Transverse colon (tissue), 4 donors: ENCODE data around the gene ZDHHC16. TPM values are rescaled to one million over a fixed set of nuclear protein-coding genes. Genes with fewer than 3 reads are reported as not detected.

Source experiments
- DNase-seq: peaks from one replicate; pipeline ENCODE4 v3.0.0-alpha.2; 2019
- H3K27ac ChIP-seq, 4 donors: fragments of 200-600 bp; sonication (generic); 2 replicates each; pipeline ENCODE4 v1.5.1; 2016 to 2018; ENCODE audit warnings: inconsistent platforms in 4 of 4
- H3K27me3 ChIP-seq: fragments of 200-600 bp; sonication (generic); 2 replicates; pipeline ENCODE4 v1.5.1; 2017; ENCODE audit warnings: inconsistent platforms
- H3K36me3 ChIP-seq, 4 donors: fragments of 200-600 bp; sonication (generic); 2 replicates each; pipeline ENCODE4 v1.5.1; 2017 to 2019; ENCODE audit warnings: inconsistent platforms in 4 of 4
- H3K4me1 ChIP-seq, 4 donors: fragments of 200-600 bp; sonication (generic); 2 replicates each; pipeline ENCODE4 v1.5.1; 2017 to 2020; ENCODE audit warnings: inconsistent platforms in 4 of 4
- H3K4me3 ChIP-seq, 4 donors: fragments of 200-600 bp; sonication (generic); 1 replicate in 1 of 4; 2 replicates in 3 of 4; pipeline versions ENCODE4 v1.5.1 to v1.6.1; 2017 to 2019; ENCODE audit warnings: inconsistent platforms in 4 of 4
- H3K9me3 ChIP-seq, 2 donors: fragments of 200-600 bp; sonication (generic); 2 replicates each; pipeline ENCODE4 v1.5.1; 2017 to 2019; ENCODE audit warnings: inconsistent platforms in 2 of 2
- CTCF ChIP-seq, 5 experiments: fragments of 200-600 bp in 3 of 5; fragments of 450-650 bp in 2 of 5; sonication (generic) in 3 of 5; IDR thresholded peaks; 1 replicate in 2 of 5; 2 replicates in 3 of 5; pipeline ENCODE4 v1.5.1; 2016 to 2017; ENCODE audit warnings: antibody characterized with exemption in 5 of 5, inconsistent platforms in 3 of 5, mild to moderate bottlenecking in 2 of 5, moderate library complexity in 1 of 5
- EP300 ChIP-seq: sonication (generic); formaldehyde crosslinking; IDR thresholded peaks from one replicate; pipeline ENCODE4 v1.6.1; 2017; ENCODE audit warnings: antibody characterized with exemption, low read depth
- POLR2A ChIP-seq: fragments of 450-650 bp; IDR thresholded peaks from one replicate; pipeline ENCODE4 v1.6.1; 2016; ENCODE audit warnings: antibody characterized with exemption, mild to moderate bottlenecking, moderate library complexity
- POLR2AphosphoS5 ChIP-seq, 3 donors: sonication (generic); formaldehyde crosslinking; IDR thresholded peaks; one replicate each; pipeline ENCODE4 v1.6.1; 2016; ENCODE audit warnings: antibody characterized with exemption in 3 of 3
- WGBS, 2 donors: methylation state at CpG; one replicate each; pipeline ENCODE4 v1.1.5; 2018; ENCODE audit warnings: low coverage in 1 of 2; 5-methylcytosine and 5-hydroxymethylcytosine counted together
- in situ Hi-C, 4 donors: fragments of 200-750 bp; cut with MboI; loops; one replicate each; pipeline versions ENCODE4 v1.15.0 to v1.15.1; 2017; ENCODE audit warnings: low sequenced_read_pairs in 3 of 4, low pct_ligation_motif_present in 1 of 4, low pct_unique_long_range_greater_than_20kb in 1 of 4
- intact Hi-C: fragments of 100-400 bp; cut with DNase I; formaldehyde crosslinking; loops from one replicate; pipeline ENCODE4 v1.15.1; 2023; ENCODE audit warnings: low total_unique reads
- total RNA-seq, 4 donors: library from RNA; depleted of rRNA; stranded (reverse); fragments of >200 nt; gene quantifications; one replicate each; pipeline ENCODE4 v1.1.0, GENCODE V29; 2016

The ZDHHC16 gene
- total RNA-seq, 4 donors from 2014 or later, result 10.8 to 36.2 (median 32.7) TPM

GRCh38 chr10:97462309-97462708 is 16.3 kb downstream of the ZDHHC16 start:
- Histone ChIP-seq H3K4me3 (no peak overlapping the region), H3K36me3 (peaks cover 2 to 76% (median 43%) of the 10 kb centered on the region in 4 donors), H3K27ac (no peak overlapping the region), H3K4me1 (peaks cover 0 to 7% (median 0%) of the 10 kb centered on the region in 4 donors), H3K9me3 (no peaks in the 10 kb centered on the region), H3K27me3 (no peaks in the 10 kb centered on the region)
- WGBS, 2 donors, result 75 to 93% methylated on average over 1 to 2 of the region's 2 CpGs
- intact Hi-C loops (loop anchor here (5.0 kb wide), 1 partner anchor 90 kb away; no protein-coding TSS in a partner anchor), in situ Hi-C loops (loop anchor here in 2 of 4 donors (10.0 kb wide), 1 partner anchor 92 kb away; no protein-coding TSS in a partner anchor)
- DNase-seq, result no peak
- TF ChIP-seq POLR2AphosphoS5 (IDR thresholded peaks at IDR 0.05) (no peak), CTCF (IDR thresholded peaks at IDR 0.05) (no peak), EP300 (no peak), POLR2A (no peak)

- H3K36me3 ChIP-seq, result peaks cover 2 to 77% (median 39%) of the 10 kb centered on the region in 4 donors
- H3K9me3 ChIP-seq, result no peaks in the 10 kb centered on the region
- 40 to 76% methylated on average over 1 to 4 of the region's 4 CpGs for WGBS, 2 donors
- H3K4me1 ChIP-seq, result peaks cover 0 to 7% (median 0%) of the 10 kb centered on the region in 4 donors
- no peak overlapping the region for H3K4me3 ChIP-seq
- intact Hi-C loops (loop anchor here (5.0 kb wide), 1 partner anchor 89 kb away; no protein-coding TSS in a partner anchor), in situ Hi-C loops (loop anchor here in 2 of 4 donors (10.0 kb wide), 1 partner anchor 91 kb away; no protein-coding TSS in a partner anchor)
- H3K27ac ChIP-seq, result peak overlapping the region in 3 of 4 donors; percentile 4 to 32 (median 16)
- H3K27me3 ChIP-seq, result no peaks in the 10 kb centered on the region
- DNase-seq, result peak; percentile 39
- TF ChIP-seq POLR2AphosphoS5 (IDR thresholded peaks at IDR 0.05), result peak in 1 of 3 donors; percentile 26
- no peak for TF ChIP-seq POLR2A
- no peak for TF ChIP-seq EP300
- peak; percentile 73 to 81 (median 80) for TF ChIP-seq CTCF (IDR thresholded peaks at IDR 0.05)
These were observed 17.6 kb downstream of the ZDHHC16 start for GRCh38 chr10:97463363-97464132.

- WGBS, 2 donors, result 88% methylated on average over 1 of the region's 1 CpG; no CpG with 5 or more reads in 1 of the 2 donors
These were observed 18.3 kb downstream of the ZDHHC16 start for GRCh38 chr10:97464226-97464625.

More at GRCh38 chr10:97464226-97464625, 18.3 kb downstream of the ZDHHC16 start:
- intact Hi-C loops (loop anchor here (5.0 kb wide), 1 partner anchor 88 kb away; no protein-coding TSS in a partner anchor), in situ Hi-C loops (loop anchor here in 2 of 4 donors (10.0 kb wide), 1 partner anchor 91 kb away; no protein-coding TSS in a partner anchor)
- H3K36me3 ChIP-seq, result peaks cover 2 to 77% (median 38%) of the 10 kb centered on the region in 4 donors
- TF ChIP-seq CTCF (IDR thresholded peaks at IDR 0.05), result no peak
- no peak for TF ChIP-seq EP300
- no peak for TF ChIP-seq POLR2A
- TF ChIP-seq POLR2AphosphoS5 (IDR thresholded peaks at IDR 0.05), result no peak
- no peak for DNase-seq
- no peaks in the 10 kb centered on the region for H3K9me3 ChIP-seq
- peak overlapping the region in 3 of 4 donors; percentile 4 to 32 (median 16) for H3K27ac ChIP-seq
- no peaks in the 10 kb centered on the region for H3K27me3 ChIP-seq
- H3K4me3 ChIP-seq, result no peak overlapping the region
- H3K4me1 ChIP-seq, result peaks cover 0 to 7% (median 0%) of the 10 kb centered on the region in 4 donors
